H7 (cell line): ENCODE results near the gene PARD3B. TPM values are rescaled to one million over a fixed set of nuclear protein-coding genes. Genes with fewer than 3 reads are reported as not detected.

ENCODE experiments used
- DNase-seq: peaks from one replicate; pipeline ENCODE4 v3.0.0; 2012
- H3K27me3 ChIP-seq: 2 replicates; pipeline ENCODE4 v1.6.0; 2011; ENCODE audit warnings: mild to moderate bottlenecking, low read length; ENCODE audit not compliant: control insufficient read depth, insufficient read depth
- H3K36me3 ChIP-seq: replicated peaks from 2 replicates; pipeline ENCODE4 v1.5.1; 2011; ENCODE audit warnings: low read length; ENCODE audit not compliant: control insufficient read depth, insufficient read depth
- H3K4me3 ChIP-seq: 2 replicates; pipeline ENCODE4 v1.5.1; 2011; ENCODE audit warnings: low read depth, mild to moderate bottlenecking, control low read depth, low read length, moderate library complexity; ENCODE audit not compliant: insufficient read depth
- total RNA-seq: library from RNA; depleted of rRNA; stranded (reverse); fragments of >200 nt; shearing (Covaris generic); gene quantifications from 2 replicates; pipeline ENCODE4 v1.2.3, GENCODE V29; 2014

PARD3B gene
- total RNA-seq, 1 experiment from 2014 or later = 2.3 TPM

DNA sequence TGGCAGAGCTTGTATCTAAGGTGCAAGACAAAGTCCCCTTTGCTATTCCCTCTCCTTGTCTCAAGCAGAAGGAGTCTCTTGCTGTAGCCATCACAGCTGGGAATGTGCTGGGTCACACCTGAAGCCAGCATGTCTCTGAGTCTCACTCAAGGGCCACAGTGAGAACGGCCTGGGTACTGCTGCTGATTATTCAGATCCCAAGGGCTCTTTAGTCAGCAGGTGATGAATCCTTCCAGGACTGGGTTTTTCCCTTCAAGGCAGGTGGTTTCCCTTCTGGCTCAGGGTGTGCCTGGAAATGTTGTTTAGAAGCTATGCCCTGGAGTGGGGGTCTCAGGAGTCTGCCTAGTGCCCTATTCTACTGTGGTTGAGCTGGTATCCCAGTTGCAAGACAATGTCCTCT is 356.3 kb downstream of the PARD3B start:
- no peaks in the 10 kb centered on the region for H3K27me3 ChIP-seq
- DNase-seq = no peak
- H3K4me3 ChIP-seq = no peak overlapping the region
- H3K36me3 ChIP-seq = no peaks in the 10 kb centered on the region

DNA sequence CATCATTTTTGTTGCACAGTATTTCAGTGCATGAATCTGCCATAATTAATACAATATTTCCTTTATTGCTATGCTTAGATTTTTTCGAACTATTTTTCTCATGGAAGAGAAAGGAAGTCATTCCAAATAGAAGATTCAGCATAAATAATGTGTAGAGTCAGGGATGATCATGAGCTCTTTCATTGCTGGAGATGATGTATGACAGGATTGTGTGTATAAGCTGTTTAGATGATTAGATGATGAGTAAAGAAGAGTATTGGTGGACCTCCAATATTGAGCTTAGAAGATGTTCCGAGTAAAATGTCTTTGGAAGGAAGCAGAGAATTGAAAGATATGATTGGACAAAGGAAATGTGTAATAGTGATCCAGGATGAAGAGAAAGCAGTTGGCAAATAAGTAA is 364.5 kb downstream of the PARD3B start:
- no peak for DNase-seq
- H3K27me3 ChIP-seq = no peaks in the 10 kb centered on the region
- H3K4me3 ChIP-seq = no peak overlapping the region
- H3K36me3 ChIP-seq = no peaks in the 10 kb centered on the region

DNA sequence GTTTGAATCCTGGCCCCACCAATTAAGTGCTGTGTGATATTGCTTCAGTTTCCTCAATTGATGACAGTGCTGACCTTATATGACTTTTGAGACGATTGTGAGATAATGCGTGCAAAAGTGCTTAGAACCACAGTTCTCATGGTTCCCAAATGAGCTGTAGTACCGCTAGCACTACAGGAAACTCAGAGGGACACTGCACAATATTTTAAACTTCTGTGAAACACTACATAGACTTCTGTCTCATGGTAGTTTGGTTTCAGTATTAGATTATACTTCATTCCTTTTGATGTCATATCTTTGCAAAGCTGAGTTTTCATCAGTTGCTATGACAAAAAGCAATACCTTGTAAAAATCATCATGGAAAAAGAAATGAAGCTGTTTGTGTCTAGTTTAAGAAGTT is 368.0 kb downstream of the PARD3B start:
- no peak overlapping the region for H3K4me3 ChIP-seq
- no peaks in the 10 kb centered on the region for H3K36me3 ChIP-seq
- no peak for DNase-seq
- H3K27me3 ChIP-seq = no peaks in the 10 kb centered on the region

DNA sequence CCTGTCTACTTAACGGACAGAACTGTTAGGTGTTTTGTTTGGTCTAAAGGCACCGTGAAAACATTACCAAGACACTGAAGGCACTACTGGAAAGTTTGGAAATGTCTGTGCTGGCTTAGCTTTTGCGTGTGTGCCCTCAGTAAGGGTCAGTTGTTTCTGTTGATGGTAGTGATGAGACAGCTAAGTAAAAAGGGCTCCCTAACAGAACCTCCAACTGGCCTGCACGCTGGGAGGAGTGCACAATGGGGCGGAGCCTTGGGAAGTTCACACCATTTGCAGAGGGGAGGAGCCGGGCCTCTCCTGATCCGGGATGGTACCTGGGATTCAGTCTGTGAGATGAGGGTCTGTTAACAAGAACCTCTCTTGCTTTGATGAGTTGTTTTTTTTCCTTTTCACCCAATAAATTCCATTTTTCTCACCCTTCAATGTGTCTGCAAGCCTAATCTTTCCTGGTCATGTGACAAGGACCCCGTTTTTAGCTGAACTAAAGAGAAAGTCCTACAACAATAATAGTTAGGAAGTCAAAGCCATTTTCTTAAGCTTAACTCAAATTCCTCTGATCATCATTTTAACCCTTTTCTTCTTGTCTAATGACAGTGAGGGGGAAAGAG is 368.7 kb downstream of the PARD3B start:
- no peak overlapping the region for H3K4me3 ChIP-seq
- no peak for DNase-seq
- no peaks in the 10 kb centered on the region for H3K36me3 ChIP-seq
- no peaks in the 10 kb centered on the region for H3K27me3 ChIP-seq

DNA sequence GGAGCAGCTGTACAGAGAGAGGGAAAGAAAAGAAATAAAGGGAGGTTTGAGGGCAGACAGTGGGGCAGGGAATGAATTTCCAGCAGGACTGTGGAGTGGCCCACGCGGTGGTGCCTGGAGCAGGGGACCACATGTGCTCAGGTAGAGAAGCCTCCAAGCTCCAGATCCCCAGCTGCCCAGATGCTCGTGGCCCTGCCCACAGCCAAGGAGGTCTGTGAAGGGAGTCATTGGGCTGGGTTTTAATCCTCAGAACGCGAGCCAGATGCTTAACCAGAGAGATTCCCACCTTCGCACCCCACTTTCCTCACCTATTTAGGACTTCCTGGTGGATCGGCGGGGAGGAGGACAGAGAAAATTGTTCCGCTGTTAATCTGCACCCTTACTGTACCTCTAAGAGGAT is 369.4 kb downstream of the PARD3B start:
- Histone ChIP-seq H3K4me3 (no peak overlapping the region), H3K27me3 (no peaks in the 10 kb centered on the region), H3K36me3 (no peaks in the 10 kb centered on the region)
- DNase-seq = no peak

DNA sequence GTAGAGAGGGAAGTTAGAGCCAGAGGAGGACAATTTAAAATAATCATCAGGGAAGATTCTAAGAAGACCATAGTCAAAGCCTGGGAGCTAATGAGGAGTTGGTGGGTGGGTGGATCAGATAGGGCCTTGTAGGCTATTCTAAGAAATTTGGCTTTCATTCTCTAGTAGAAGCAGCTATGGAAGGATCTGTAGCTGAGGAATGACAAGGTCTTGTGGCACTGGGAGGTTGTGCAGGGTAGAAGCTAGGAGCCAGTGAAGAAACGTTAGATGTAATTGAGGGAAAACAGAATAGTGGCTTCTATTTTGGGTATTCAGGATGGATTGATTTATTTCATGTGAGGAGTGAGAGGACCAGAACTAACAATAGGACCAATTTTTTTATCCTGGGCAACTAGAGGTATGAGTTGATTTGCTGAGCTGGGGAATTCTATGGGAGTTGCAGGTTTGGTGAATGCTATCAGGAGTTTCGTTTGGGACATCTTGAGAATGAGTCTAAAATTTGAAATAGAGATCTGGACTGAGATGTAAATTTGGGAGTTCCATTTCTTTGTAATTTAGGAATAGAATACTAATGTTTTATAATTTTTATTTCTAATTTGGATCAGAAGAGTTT is 371.9 kb downstream of the PARD3B start:
- no peak for DNase-seq
- Histone ChIP-seq H3K4me3 (no peak overlapping the region), H3K36me3 (no peaks in the 10 kb centered on the region), H3K27me3 (no peaks in the 10 kb centered on the region)

DNA sequence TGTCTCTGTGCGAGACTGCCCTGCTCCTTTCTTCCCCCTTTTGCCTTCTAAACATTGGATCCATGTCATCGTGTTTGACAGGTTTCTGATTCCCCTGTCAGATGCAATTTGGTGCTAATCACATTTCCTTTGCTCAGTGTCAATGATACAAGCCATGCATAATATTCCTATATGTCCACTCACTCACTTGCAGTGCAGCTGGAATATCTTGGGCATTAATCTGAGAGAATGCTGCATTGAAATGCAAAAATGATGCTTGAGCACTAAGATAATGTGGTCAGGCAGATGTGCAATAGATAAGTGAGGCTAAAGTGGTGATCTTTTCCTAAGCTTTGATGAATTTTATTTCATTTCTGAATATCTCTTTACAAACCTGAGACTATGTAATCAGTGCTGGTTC is 375.5 kb downstream of the PARD3B start:
- no peaks in the 10 kb centered on the region for H3K27me3 ChIP-seq
- DNase-seq = no peak
- no peaks in the 10 kb centered on the region for H3K36me3 ChIP-seq
- no peak overlapping the region for H3K4me3 ChIP-seq

DNA sequence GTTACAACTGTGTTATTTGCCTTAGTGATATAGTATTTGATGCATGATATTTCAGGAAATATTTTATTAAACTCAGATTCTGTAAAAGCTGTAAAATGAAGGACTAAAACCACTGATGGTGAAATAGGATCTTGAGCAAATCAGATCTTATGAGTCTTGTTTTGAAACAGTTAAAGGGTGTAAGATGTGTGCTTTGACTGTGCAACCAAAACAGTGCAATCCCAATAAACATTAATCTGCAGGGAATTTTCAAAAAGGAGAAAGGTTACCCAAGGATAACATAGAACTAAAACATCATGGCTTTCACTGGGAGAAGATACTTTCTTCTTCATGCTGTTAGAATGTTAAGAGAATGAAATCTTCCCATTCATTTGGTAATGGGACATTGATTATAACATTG is 378.7 kb downstream of the PARD3B start:
- Histone ChIP-seq H3K27me3 (no peaks in the 10 kb centered on the region), H3K36me3 (no peaks in the 10 kb centered on the region), H3K4me3 (no peak overlapping the region)
- no peak for DNase-seq

DNA sequence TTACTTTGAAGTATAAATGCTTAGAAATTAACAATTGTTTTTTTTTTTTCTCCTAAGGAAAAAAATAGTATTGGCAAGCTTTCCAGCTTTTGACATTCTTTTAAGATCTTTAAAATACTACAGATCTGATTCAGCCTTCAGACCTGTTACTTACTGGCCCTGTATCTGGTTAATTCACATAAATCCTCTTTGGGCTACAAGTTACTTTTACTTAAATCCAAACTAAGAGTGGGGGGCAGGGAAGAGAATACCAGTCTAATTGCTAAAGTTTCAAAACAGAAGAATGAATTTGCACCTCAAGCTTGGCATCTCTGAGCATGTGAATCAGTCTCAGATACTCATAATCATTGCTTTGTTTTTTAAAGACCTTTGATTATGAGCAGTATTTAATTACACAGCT is 386.3 kb downstream of the PARD3B start:
- Histone ChIP-seq H3K27me3 (no peaks in the 10 kb centered on the region), H3K36me3 (no peaks in the 10 kb centered on the region), H3K4me3 (no peak overlapping the region)
- DNase-seq = no peak

DNA sequence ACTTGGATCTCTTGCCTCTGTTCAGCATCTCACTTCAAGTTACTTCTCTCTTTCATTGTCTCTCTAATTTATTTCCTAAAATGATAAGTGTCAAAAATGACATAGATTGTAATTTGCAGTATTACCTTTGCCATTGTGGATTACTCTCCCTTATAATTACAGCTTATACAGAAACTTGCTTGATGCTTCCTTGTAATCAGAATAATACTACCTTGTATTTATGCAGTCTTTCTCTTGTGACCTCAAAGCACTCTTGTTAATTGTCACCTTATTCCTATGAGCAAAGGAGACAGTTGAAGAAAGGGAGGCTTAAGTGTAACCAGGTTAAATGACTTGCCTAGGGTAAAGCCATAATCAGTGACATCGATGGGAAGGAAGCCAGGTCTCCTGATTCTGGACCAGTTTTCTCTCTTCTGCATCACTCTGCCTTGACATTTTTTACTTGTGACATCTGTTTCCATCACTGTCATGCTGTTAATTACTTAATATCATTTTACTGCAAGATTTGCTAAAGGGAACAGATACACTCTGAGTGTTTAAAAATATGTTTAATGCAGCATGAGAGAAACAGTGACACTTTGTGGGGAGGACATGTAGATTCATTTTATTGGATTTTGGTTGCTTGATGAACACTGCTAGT is 388.6 kb downstream of the PARD3B start:
- H3K4me3 ChIP-seq = no peak overlapping the region
- H3K36me3 ChIP-seq = no peaks in the 10 kb centered on the region
- no peaks in the 10 kb centered on the region for H3K27me3 ChIP-seq
- no peak for DNase-seq

DNA sequence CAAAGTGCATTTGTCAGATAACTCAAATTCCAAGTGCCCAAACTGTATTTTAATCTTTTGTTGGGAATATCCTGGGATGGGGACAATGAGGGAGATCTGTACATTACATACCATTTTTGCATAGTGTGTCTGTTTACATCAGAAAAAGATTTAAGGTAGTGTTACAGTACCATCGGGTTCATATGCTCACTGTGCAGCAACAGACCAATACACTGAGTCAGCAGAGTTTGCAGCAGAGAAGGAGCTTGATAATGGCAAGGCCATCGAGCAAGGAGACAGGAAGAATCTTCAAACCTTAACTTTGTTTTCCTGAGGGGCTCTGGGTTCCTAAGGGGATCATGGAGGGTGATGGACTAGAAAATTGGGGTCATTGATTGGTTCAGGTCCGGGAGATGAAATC is 399.7 kb downstream of the PARD3B start:
- Histone ChIP-seq H3K27me3 (no peaks in the 10 kb centered on the region), H3K4me3 (no peak overlapping the region), H3K36me3 (no peaks in the 10 kb centered on the region)
- DNase-seq = no peak

DNA sequence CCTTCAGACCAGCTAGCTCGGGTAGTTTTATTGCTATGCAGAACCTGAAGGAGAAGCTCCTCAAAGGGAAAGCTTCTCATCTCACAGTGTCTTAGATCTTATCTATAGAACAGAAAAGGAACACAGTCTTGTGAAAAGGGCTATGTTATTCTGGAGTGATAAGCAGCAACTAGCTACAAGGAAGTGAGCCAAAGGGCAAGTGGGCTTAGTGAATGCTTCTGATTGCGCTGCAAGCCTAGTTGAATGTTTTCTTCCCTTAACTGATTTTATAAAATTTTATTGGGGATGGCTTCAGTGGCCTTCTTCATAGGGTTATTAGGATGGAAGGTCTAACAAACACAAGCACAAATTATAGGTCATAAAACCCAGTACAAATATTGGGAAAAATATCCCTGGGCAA is 400.1 kb downstream of the PARD3B start:
- Histone ChIP-seq H3K27me3 (no peaks in the 10 kb centered on the region), H3K36me3 (no peaks in the 10 kb centered on the region), H3K4me3 (no peak overlapping the region)
- DNase-seq = no peak

DNA sequence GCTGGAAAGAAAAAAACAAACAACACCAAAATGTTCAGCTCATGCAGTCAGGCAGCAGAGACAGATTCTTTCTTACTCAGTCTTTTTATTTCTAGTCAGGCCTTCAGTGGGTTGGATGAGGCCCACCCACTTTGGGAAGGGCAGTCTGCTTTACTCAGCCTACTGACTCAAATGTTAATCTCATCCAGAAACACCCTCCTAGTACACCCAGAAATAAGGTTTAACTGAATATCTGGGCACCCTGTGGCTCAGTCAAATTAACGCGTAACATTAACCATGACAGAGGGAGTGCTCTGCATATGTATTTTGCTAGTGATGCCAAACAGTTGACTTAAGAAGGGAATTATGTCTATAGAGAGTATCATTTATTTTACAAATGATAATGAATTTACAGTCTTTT is 401.6 kb downstream of the PARD3B start:
- Histone ChIP-seq H3K4me3 (no peak overlapping the region), H3K27me3 (no peaks in the 10 kb centered on the region), H3K36me3 (no peaks in the 10 kb centered on the region)
- DNase-seq = no peak

DNA sequence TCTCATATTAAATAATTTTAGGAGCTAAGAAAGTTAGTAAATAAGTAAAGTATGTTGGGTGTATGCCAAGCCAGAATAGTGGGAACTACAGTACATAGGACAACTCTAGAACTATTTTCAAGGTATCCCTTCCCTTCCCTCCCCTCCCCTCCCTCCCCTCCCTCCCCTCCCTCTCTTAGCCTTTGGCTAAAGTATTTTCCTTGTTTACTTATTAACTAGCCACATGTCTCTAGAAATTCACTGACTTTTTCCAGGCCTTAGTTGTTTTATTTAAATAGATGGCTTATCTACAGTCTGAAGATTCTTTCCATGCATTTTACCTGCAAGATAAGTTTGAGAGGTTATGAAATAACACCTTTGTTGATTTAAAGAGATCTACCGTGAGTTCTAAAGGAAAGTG is 402.1 kb downstream of the PARD3B start:
- H3K36me3 ChIP-seq = no peaks in the 10 kb centered on the region
- H3K27me3 ChIP-seq = no peaks in the 10 kb centered on the region
- no peak for DNase-seq
- no peak overlapping the region for H3K4me3 ChIP-seq

DNA sequence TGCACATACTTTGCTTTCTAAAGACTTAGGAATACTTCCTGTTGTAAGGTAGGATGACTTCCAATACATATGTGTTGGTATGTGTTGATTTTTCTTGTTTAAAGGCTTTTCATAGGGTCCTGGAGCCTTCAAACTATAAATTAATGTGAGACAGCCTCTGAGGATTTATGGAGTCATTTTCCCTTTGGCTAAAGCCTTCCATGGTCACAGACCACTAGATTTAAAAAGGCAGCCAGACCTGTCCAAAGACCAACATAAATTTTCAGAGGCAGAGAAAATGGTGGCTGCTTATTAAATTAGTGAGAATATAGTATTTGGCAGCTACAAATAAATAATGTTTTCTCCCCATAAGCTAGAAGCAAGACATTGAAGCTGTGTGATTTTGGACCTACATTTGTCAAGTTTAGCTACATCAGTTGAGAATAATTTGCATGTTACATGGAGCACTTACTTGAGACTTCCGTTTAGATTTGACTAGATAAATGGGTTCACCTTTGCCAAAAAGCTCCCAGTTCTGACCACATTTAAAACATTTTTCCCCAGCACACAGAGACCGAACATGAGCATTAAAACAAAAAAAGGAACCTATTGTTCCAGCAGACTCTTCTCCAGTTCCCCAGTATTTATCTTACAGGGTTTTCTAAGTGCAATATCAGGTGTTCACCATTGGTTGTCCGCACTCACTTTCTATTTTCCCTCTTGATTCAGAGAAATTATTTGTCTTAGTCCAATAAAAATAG is 402.9 kb downstream of the PARD3B start:
- Histone ChIP-seq H3K27me3 (no peaks in the 10 kb centered on the region), H3K4me3 (no peak overlapping the region), H3K36me3 (no peaks in the 10 kb centered on the region)
- no peak for DNase-seq
